K562 (cell line): ENCODE measurements around the gene SYDE1. TPM values are rescaled to one million over a fixed set of nuclear protein-coding genes. Genes with fewer than 3 reads are reported as not detected.

Experiments
- AFF1 ChIP-seq, 2 experiments: fragments of 450-650 bp; IDR thresholded peaks; 2 replicates each; pipeline ENCODE4 v1.6.1; 2018; ENCODE audit warnings: mild to moderate bottlenecking in 2 of 2, low read depth in 1 of 2; ENCODE audit not compliant: partially characterized antibody in 2 of 2
- ATF1 ChIP-seq, 2 experiments: fragments of 450-650 bp in 1 of 2; IDR thresholded peaks; 2 replicates each; pipeline ENCODE4 v1.6.1; 2016; ENCODE audit warnings: missing compliant biosample characterization in 1 of 2, missing genetic modification characterization in 1 of 2
- CEBPG ChIP-seq, 3 experiments: fragments of 200-800 bp in 1 of 3; sonication (Bioruptor generic) in 1 of 3; sonication (generic) in 1 of 3; formaldehyde crosslinking in 1 of 3; IDR thresholded peaks in 2 of 3; conservative IDR thresholded peaks in 1 of 3; 2 replicates each; pipeline versions ENCODE4 v1.6.1 to v1.8.0; 2016 to 2022; ENCODE audit warnings: missing compliant biosample characterization in 2 of 3, missing genetic modification characterization in 2 of 3, mild to moderate bottlenecking in 1 of 3, missing genetic modification reagents in 1 of 3
- E2F8 ChIP-seq: fragments of 450-650 bp; IDR thresholded peaks from 2 replicates; pipeline ENCODE4 v1.7.1; 2018; ENCODE audit warnings: mild to moderate bottlenecking, low read depth; ENCODE audit not compliant: partially characterized antibody
- MYBL2 ChIP-seq, 2 experiments: fragments of 450-650 bp in 1 of 2; sonication (generic) in 1 of 2; formaldehyde crosslinking in 1 of 2; IDR thresholded peaks; 2 replicates each; pipeline versions ENCODE4 v1.6.1 to v1.8.1; 2017 to 2022; ENCODE audit warnings: borderline replicate concordance in 1 of 2, inconsistent platforms in 1 of 2, low read depth in 1 of 2, mild to moderate bottlenecking in 1 of 2, missing genetic modification reagents in 1 of 2, moderate library complexity in 1 of 2
- NR2C2 ChIP-seq, 2 experiments: fragments of 200-800 bp in 1 of 2; sonication (Bioruptor generic) in 1 of 2; sonication (generic) in 1 of 2; formaldehyde crosslinking in 1 of 2; IDR thresholded peaks; 2 replicates each; pipeline versions ENCODE4 v1.6.1 to v1.8.0; 2016 to 2022; ENCODE audit warnings: mild to moderate bottlenecking in 1 of 2, missing compliant biosample characterization in 1 of 2, missing genetic modification characterization in 1 of 2, missing genetic modification reagents in 1 of 2
- RAD51 ChIP-seq: fragments of 450-650 bp; IDR thresholded peaks from 2 replicates; pipeline ENCODE4 v1.7.1; 2016; ENCODE audit warnings: low read depth, mild to moderate bottlenecking, borderline replicate concordance
- RB1 ChIP-seq: fragments of 450-650 bp; IDR thresholded peaks from 2 replicates; pipeline ENCODE4 v1.6.1; 2017; ENCODE audit warnings: low read depth, mild to moderate bottlenecking
- SMARCE1 ChIP-seq: fragments of 450-650 bp; IDR thresholded peaks from 2 replicates; pipeline ENCODE4 v1.7.1; 2016; ENCODE audit warnings: mild to moderate bottlenecking
- SNRNP70 ChIP-seq: fragments of 200-400 bp; formaldehyde crosslinking; optimal IDR thresholded peaks from 2 replicates; pipeline ENCODE3; 2017; ENCODE audit warnings: low read depth, low read length
- SP2 ChIP-seq: IDR thresholded peaks from 2 replicates; pipeline ENCODE4 v1.6.1; 2011; ENCODE audit warnings: mild to moderate bottlenecking, low read depth, low read length, moderate library complexity; ENCODE audit not compliant: poor library complexity, severe bottlenecking; ENCODE audit errors: extremely low read depth
- TCF3 ChIP-seq: sonication (generic); formaldehyde crosslinking; IDR thresholded peaks from 2 replicates; pipeline ENCODE4 v1.4.0; 2020; ENCODE audit warnings: mild to moderate bottlenecking, missing genetic modification reagents
- VEZF1 ChIP-seq: fragments of 200-800 bp; sonication (Bioruptor generic); IDR thresholded peaks from 2 replicates; pipeline ENCODE4 v1.6.1; 2017; ENCODE audit warnings: missing genetic modification characterization, missing compliant biosample characterization
- ZFP36 ChIP-seq: fragments of 150-350 bp; IDR thresholded peaks from 2 replicates; pipeline ENCODE4 v1.6.1; 2018; ENCODE audit warnings: low read length, low read depth; ENCODE audit not compliant: partially characterized antibody
- ZNF41 ChIP-seq: fragments of 250-450 bp; sonication (Bioruptor Pico); conservative IDR thresholded peaks from 2 replicates; pipeline ENCODE4 v1.4.0; 2020; ENCODE audit warnings: mild to moderate bottlenecking
- polyA plus RNA-seq, 8 experiments: library from polyadenylated mRNA; depleted of rRNA in 4 of 8; stranded (reverse) in 5 of 8; unstranded in 3 of 8; fragments of >200 nt; fragmentation: Nextera tagmentation in 2 of 8; fragmentation: Illumina TruSeq in 1 of 8; extraction: Ambion mirVana in 2 of 8; extraction: Trizol in 1 of 8; gene quantifications; 2 replicates each; pipeline versions ENCODE4 v1.2.1 to v1.2.3, GENCODE V29; 2011 to 2014; ENCODE audit warnings: inconsistent platforms in 1 of 8, missing spikeins in 1 of 8
- total RNA-seq, 7 experiments: library from RNA; depleted of rRNA in 6 of 7; stranded (reverse); fragments of >200 nt in 6 of 7; fragmentation: Illumina TruSeq in 2 of 7; extraction: Trizol in 2 of 7; gene quantifications; 2 replicates each; pipeline versions ENCODE4 v1.2.1 to v1.2.3, GENCODE V29; 2011 to 2021; ENCODE audit warnings: low replicate concordance in 1 of 7

The SYDE1 gene
- total and polyA plus RNA-seq, 9 of the 15 experiments (the other 6 are each of a cell fraction or from before 2014, with no cell fraction given): 0.04 TPM; not detected in 8

- TF ChIP-seq AFF1 (IDR thresholded peaks at IDR 0.05; ENCODE audit: low read depth in 1 of 2, partially characterized antibody in 2 of 2) (peak in 1 of 2 experiments; percentile 69), TCF3 (CRISPR knock-in tag) (0 out of 2 replicates have a peak, but pooled peaks have one; percentile 18), NR2C2 (CRISPR knock-in tag; IDR thresholded peaks at IDR 0.05) (no peak), NR2C2 (tag; IDR thresholded peaks at IDR 0.05) (peak; percentile 89), SNRNP70 (no peak), SMARCE1 (peak; percentile 40; the same call in 1 of the 2 replicates), ATF1 (CRISPR knock-in tag; IDR thresholded peaks at IDR 0.05) (no peak), ATF1 (tag; IDR thresholded peaks at IDR 0.05) (peak; percentile 95), MYBL2 (IDR thresholded peaks at IDR 0.05; ENCODE audit: low read depth) (peak; percentile 77), MYBL2 (CRISPR knock-in tag; IDR thresholded peaks at IDR 0.05; ENCODE audit: borderline replicate concordance) (no peak), ZNF41 (CRISPR knock-in tag) (0 out of 2 replicates have a peak, but pooled peaks have one; percentile 10), SP2 (peak; percentile 50), CEBPG (CRISPR knock-in tag; IDR thresholded peaks at IDR 0.05) (peak; percentile 63; the same call in 1 of the 2 replicates), CEBPG (tag; conservative IDR thresholded peaks at IDR 0.05 in 1 of 2, IDR thresholded peaks at IDR 0.05 in 1 of 2) (peak; percentile 55 to 66; a peak in 2 of 4 replicates), ZFP36 (peak; percentile 54), VEZF1 (CRISPR knock-in tag) (peak; percentile 58), E2F8 (peak; percentile 26), RAD51 (peak; percentile 99), RB1 (0 out of 2 replicates have a peak, but pooled peaks have one; percentile 12)
Observed at GRCh38 chr19:15125232-15126067, 18.2 kb downstream of the SYDE1 start (continued).
